ENCODE results near the gene DMD.
"Not testable (repeated sequence)": the region's sequence is repeated elsewhere in the genome, so short reads cannot be mapped to it uniquely, and the experiment has no call there.

DMD gene

DNA sequence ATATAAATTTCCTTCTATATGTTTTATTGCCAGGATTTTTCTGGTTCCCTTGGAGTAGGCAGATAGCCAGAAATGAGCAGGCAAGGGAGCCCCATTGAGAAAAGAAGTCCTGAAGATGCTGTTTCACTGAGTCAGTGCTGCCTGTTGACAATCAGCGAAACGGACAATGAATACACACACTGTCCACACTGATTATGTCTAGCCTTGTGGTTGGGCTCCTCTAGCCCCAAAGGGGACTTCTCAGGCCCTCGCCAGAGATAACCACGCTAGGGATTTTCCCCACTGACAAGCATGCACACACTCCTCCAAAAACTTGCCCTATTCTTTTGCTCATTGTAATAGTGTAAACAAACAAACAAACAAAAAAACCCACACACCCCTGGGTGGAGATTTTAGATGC is 369.3 kb downstream of the DMD start:
- DNase-seq: no peak

DNA sequence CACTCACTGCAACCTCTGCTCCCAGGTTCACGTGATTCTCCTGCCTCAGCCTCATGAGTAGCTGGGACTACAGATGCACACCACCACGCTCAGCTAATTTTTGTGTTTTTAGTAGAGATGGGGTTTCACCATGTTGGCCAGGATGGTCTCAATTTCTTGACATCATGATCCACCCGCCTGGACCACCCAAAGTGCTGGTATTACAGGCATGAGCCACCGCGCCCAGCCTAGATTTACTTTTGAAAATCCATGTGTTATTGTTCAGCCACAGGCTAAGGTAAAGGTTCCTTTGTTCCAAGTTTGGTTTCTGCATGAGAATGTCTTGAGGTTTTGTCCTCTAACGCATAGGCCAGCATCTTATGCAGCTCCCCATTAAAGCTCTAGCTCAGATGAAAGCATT is 371.6 kb downstream of the DMD start:
- no peak for DNase-seq

DNA sequence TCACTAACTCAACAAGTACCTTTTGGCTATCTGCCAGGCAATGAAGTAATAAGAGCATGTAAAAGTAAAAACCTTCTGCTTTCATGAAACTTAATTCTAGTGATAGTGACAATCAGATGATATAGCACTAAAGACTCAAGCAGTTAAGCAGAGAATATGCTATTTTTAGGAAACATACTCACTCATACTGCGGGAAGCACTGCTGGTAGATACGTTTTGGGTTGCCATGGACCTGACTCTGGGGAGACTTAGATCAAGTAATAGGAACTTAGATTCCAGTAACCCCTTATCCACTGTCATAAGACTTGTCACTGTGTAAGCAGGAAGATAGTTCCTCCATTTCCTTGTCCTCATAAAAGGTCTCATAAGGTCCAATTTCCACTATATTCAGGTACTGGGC is 386.3 kb downstream of the DMD start:
- DNase-seq: no peak

- no peak for DNase-seq
Observed at GRCh38 chrX:32804034-32804433, 407.3 kb downstream of the DMD start.

- DNase-seq: no peak
Observed at GRCh38 chrX:32798990-32799389, 412.4 kb downstream of the DMD start.

GRCh38 chrX:32788936-32789335 is 422.4 kb downstream of the DMD start:
- DNase-seq: no peak

DNA sequence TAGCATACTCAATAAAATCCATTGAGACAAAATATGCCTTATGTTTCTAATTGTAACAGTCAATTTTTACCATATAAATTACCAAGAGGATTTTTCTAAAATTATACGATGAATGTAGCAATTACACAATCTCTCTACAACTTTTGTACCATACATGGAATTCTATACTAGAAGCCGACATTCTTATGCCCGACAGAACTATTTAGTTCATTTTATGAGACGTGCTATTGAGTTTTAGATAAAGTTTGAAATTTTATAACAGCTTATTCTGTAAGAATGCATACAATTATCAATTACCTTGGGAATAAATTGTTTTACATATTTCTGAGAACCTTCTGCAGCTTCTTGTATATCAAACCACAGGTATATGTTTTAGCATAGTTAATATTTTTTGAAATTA is 431.2 kb downstream of the DMD start:
- no peak for DNase-seq

DNA sequence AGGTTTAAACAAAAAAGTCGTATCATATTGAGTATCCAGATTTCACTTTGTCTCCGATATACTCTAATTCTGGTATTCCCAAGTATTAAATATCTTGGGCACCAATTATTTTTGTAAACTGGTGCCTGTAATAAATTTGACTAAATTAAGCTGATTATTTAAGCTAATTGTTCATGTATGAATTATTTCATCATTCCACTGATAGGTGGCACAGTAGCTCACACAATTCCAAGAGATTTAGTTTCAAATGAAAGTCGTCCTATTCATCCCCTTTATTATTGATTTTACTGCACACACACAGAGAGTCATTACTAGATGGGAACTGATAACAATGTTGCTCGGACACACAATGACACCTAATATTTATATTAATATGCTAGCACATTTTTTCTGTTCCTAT is 432.4 kb downstream of the DMD start:
- no peak for DNase-seq

GRCh38 chrX:32774966-32775365 is 436.4 kb downstream of the DMD start:
- no peak for DNase-seq

DNA sequence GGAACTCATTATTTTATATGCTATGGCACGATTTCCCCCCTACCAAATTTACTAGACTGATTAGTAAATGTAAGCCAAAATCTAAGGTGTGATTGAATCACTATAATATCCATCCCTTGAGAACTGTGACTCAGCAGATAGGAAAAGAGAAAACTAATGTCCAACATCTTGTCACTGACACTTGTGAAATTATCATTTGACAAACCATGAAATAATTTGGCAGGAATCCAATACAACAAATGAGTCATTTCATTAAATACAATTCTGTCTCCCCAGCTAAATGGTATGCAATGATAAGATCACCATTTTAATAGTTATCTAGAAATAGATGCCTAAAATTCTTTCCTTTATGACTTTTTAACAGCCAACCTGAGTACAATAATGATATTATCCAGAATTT is 462.3 kb downstream of the DMD start:
- DNase-seq: no peak

GRCh38 chrX:32745323-32745722 is 466.0 kb downstream of the DMD start:
- DNase-seq: no peak

- no peak for DNase-seq
Observed at GRCh38 chrX:32744921-32745320, 466.4 kb downstream of the DMD start.

DNA sequence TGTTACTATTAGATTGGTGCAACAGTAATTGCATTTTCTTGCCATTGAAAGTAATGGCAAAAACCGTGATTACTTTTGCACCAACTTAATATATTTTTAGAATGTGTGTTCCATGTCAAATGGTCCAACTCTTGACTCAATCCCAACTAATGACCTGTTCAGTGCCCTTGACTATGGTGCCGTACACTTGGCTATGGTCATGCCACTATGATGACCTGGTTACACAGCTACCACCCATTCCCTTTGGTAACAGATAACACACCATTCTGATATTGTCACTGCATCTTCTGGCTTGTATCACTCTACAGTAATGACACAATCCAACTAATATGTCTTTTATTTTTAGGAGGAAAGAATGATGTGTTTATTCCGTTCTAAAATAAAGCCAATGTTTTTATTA is 469.4 kb downstream of the DMD start:
- no peak for DNase-seq

DNA sequence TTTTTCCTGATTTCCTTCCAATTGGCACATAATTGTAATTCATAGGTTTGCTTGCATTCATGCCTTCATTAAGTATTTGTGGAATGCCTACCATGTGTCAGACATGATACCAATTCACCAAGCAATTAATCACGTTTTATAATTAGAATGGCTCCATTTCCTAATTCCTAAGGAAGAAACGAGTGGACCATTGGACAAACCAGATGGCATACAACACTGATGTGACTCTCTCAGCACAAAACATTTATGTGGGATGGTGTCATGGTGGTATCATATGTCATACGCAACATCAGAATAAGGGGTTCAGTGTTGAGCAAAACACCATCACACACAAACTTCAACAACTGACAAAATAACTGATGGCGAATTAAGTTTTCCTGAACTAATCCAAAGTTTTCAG is 502.8 kb downstream of the DMD start:
- no peak for DNase-seq

- not testable (repeated sequence) for DNase-seq
Observed at GRCh38 chrX:32705385-32705784, 506.0 kb downstream of the DMD start.

DNA sequence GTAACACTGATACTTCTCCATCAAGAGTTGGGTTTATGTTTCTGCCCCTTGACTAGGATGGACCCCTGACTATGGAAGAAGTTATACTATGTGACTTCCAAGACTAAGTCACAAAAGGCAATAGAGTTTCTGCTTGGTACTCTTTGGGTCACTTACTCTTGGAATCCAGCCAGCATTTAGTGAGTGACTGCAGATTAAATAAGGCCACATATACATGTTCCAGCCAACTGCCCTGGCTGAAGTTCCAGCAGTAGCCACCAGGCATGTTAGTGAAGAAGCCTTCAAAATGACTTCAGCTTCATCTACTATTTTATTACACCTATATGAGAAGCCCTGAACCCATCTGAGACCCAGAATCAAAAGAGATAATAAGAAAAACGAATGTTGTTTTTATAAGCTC is 524.0 kb downstream of the DMD start:
- no peak for DNase-seq

DNA sequence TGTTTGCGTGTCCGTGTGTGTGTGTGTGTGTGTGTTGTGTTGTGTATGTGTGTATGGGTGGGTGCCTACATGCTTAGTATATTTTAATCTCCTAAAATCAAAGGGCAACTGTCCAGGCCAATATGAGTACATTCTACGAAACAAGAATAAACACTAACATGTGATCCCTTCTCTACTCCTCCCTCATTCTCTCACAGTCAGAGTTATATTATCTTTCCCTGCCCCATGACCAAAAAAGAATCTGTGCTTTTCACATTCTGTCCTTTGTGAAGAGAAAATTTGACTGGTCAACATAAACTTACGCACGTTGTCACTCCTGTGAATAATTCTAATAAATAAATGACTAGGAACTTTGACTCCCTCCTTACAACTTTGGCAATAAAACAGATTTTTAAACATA is 532.9 kb downstream of the DMD start:
- DNase-seq: no peak

DNA sequence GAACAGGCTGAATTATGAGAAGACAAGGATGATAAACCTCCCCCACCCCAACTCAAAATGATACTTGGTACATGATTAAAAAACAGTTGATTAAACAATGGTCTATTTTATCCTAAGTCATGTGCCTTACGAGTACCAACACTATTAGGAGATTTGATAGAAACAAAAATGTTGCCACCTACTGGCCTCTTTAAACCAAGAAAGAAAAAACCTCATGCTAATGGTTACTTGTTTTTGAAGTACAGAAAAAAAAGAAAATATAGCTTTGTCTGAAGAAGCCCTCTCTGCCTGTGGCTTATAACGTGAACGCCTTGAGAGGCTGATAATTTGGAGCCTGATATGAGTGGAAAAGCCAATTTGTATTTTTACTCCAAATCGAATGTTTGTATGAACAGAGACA is 538.2 kb downstream of the DMD start:
- no peak for DNase-seq

- DNase-seq: no peak
Observed at GRCh38 chrX:32662516-32662915, 548.8 kb downstream of the DMD start.

DNA sequence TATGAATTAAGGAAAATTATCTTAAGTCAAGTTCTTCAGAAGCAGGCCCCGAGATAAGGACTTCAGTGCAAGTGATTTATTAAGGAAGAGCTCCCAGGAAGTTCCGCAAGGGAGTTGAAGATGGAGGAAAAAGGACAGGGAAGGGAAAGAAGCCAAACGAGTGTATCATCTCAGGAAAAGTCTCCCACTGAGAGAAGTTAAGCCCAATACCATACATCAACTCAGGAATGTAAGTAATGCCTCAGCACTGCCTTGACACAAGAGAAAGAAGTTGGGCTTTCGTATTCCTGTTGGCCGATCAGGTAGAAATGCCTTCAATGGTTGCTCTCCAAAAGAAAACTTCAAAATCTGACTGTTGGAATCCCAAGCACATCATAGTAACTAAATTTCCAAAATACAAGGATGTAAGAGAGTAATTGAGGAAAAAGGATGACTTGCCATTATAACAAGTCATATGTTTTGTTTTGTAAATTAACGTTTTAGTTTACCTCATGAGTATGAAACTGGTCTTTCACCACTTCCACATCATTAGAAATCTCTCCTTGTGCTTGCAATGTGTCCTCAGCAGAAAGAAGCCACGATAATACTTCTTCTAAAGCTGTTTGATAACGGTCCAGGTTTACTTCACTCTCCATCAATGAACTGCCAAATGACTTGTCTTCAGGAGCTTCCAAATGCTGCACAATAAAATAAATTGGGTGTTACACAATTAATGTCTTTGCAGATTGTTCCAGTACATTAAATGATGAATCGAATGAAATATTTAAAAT is 566.7 kb downstream of the DMD start:
- no peak for DNase-seq

DNA sequence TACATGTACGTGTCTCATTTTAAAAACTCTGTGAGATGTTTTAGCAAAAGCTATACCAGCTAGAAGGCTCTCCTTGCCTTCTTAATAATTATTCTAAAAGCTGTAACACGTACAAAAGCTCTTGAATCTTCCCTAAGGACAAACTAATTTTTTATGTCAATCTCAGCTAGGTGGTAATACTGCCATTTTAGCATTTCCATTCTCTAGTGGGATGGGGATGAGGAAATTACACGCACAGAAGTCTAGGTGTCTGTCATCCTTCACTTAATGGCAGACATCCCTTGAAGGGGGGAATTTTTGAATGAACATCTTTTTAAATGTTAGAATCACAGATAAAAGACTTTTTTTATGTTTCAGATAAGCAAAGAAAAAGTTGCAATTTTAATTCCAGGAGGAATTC is 569.1 kb downstream of the DMD start:
- no peak for DNase-seq

GRCh38 chrX:32618154-32618553 is 593.2 kb downstream of the DMD start:
- DNase-seq: no peak

GRCh38 chrX:32614707-32615106 is 596.6 kb downstream of the DMD start:
- no peak for DNase-seq

DNA sequence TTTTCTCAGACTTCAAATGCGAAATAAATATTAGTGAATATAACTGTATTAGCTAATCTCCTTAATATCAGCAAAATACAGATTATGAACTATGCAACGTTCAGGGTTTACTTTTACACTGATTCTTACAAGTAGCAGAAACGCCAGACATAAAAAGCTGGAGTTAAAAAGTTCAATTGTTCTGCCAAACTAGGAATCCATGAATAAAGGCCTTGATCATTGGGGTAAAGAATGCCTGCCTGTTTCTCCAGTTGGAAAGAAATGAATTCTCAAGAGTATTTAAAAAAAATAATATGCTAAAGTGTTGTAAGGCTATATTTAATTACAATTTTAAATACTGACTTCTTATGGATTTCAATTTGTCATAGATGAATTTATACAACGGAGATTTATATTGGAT is 612.2 kb downstream of the DMD start:
- DNase-seq: no peak

GRCh38 chrX:32598707-32599106 is 612.6 kb downstream of the DMD start:
- no peak for DNase-seq

Measured in activated gamma-delta T cell (primary cell).